HG03342 (cell line): ENCODE measurements around the gene RHOV.

Experiments
- ATAC-seq: cut with Tn5 transposase; IDR thresholded peaks from one replicate; pipeline ENCODE4 v1.9.1; 2021; ENCODE audit warnings: mild to moderate bottlenecking, moderate library complexity; ENCODE audit not compliant: unreplicated experiment

Gene RHOV

GRCh38 chr15:40846841-40847222, 27.2 kb downstream of the RHOV start:
- no peak for ATAC-seq

DNA sequence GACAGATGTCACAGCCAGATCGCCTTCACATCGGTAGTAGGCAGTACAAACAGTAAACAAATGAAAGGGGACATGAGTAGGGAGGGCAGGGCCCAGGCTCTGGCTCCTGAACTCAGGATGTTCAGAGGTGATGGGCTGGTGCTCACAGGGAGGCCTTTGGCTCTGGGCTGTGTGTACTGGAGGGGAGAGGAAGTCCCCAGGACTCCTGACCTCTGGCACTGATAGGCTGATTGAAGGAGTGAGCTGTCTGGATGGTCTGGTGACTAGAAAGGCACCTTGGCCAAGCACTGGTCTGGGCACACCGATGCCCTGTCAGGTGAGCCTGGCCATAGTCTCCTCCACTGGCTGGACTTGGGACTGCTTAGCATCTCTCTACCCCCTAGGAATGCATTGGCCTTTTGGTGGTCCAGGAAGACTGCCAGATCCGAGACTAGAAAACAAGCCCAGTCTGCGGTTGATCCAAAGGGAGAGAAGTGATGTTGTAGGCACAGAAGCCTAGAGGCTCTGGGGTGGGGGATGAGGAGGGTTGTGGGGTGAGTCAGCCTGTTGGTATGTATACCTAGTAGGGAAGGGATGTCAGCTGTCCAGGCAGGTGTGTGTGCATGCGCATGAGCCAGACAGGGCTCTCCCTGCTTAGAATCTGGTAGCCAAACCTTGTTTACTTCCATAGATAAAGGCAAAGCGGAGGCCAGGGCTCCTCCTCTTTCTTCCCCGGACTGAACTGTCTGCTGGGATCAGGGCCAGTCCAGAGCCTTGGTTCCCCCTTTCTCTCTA, 28.3 kb downstream of the RHOV start:
- ATAC-seq: no peak

GRCh38 chr15:40845036-40845435, 29.0 kb downstream of the RHOV start:
- no peak for ATAC-seq

GRCh38 chr15:40844696-40845030, 29.4 kb downstream of the RHOV start:
- ATAC-seq: no peak

GRCh38 chr15:40843885-40844695, 29.9 kb downstream of the RHOV start, which contains the start of gene SPINT1:
TSS of gene SPINT1 (plus strand) at chr15:40844048. CDS start at chr15:40844555, 507 bp downstream.
- no peak for ATAC-seq

DNA sequence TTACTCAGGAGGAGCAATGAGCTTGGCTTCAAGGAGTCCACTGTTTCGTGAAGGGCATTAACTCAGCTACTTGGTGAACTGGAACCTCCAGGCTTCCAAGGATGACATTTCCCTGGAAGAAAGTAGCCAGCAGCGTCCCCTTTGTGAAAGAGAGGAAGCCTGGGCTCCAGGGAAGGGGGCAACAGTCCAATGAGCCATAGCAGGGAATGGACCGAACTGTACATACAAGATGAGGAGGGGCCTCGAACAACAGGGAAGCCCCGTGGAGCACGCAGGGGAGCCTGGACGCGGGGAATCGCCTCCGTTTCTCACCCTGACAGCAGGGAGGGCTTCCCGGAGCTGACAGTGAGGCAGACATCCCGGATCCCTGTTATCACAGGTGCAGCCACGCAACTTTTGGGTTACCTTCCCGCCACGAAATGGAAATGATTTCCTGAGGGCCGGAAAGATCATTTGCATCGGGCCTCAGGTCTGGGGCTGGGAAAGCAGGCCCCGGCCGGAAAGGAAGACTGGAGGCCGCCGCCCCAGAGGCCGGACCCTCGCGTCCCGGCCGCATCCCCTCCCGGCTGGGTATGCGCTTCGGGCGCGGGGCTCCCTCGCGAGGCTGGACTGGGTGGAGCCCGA, 30.7 kb downstream of the RHOV start:
- ATAC-seq: no peak

- ATAC-seq: no peak
Observed at GRCh38 chr15:40841741-40842140, 32.3 kb downstream of the RHOV start.

GRCh38 chr15:40838756-40839155, 35.3 kb downstream of the RHOV start:
- ATAC-seq: no peak

DNA sequence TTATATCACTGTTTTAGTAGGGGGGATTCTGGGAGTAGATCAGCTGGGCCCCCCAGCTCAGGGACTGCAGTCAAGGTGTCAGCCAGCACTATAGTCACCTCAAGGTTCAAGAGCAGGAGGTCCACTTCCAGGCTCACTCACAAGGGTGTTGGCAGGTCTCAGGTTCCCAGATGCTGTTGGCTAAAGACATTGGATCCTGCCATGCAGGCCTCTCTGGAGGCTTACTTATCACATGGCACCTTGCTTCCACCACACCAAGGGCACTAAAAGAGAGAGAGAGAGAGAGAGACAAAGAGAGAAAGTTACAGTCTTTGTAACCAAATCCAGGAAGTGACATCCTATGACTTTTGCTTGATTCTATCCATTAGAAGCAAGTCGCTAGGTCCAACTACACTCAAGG, 38.0 kb downstream of the RHOV start:
- ATAC-seq: no peak

GRCh38 chr15:40832903-40833302, 41.1 kb downstream of the RHOV start:
- ATAC-seq: no peak

GRCh38 chr15:40831861-40832260, 42.2 kb downstream of the RHOV start:
- ATAC-seq: no peak

DNA sequence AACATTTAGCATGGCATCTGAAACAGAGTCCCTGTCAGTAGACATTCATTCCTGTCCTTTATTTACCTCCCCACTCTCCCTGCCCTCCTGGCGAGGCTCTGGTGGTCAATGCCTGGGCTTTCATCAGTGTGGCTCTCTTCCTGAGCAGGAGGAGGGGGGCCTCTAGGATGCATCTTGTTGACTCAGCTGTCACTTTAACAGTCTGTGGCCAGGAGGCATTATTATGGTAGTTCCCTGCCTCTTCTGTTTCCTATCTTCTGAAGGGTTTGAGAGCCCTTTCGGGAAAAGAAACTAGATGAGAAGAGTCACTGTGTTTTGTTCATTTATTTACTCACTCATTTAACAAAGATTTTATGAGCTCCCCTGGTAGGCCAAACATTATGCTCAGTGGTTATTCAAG, 43.1 kb downstream of the RHOV start:
- no peak for ATAC-seq

GRCh38 chr15:40829115-40829514, 44.9 kb downstream of the RHOV start:
- no peak for ATAC-seq

GRCh38 chr15:40828447-40829036, 45.5 kb downstream of the RHOV start, which contains the start of gene PPP1R14D:
TSS of gene PPP1R14D (minus strand) at chr15:40828708. CDS start at chr15:40828641, 67 bp downstream.
- ATAC-seq: no peak

DNA sequence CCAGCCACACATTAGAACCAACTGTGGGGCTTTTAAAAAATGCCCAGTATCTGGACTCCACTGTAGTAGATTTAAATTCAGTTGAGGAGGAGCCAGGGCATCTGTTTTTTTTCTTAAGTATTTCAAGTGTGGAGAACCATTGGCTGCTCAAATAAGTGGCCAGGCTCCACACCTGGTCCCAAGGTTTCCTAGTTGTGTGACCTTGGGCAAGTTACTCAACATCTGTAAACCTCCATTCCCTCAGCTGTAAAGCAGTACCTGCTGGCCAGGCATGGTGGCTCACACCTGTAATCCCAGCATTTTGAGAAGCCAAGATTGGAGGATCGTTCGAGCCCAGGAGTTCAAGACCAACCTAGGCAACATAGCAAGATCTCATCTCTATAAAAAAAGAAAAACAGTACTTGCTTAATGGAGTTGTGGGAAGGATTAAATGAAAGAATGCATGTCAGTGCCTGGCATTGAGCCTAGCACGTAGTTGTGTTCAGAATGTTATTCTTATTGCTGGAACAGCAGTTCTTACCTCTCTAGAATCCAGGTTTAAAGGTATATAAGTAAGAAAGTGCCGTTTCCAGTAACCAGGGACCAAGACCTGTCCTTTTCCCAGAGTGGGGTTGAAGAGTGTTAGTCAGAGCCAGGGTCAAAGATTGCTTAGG, 47.5 kb downstream of the RHOV start:
- ATAC-seq: no peak

DNA sequence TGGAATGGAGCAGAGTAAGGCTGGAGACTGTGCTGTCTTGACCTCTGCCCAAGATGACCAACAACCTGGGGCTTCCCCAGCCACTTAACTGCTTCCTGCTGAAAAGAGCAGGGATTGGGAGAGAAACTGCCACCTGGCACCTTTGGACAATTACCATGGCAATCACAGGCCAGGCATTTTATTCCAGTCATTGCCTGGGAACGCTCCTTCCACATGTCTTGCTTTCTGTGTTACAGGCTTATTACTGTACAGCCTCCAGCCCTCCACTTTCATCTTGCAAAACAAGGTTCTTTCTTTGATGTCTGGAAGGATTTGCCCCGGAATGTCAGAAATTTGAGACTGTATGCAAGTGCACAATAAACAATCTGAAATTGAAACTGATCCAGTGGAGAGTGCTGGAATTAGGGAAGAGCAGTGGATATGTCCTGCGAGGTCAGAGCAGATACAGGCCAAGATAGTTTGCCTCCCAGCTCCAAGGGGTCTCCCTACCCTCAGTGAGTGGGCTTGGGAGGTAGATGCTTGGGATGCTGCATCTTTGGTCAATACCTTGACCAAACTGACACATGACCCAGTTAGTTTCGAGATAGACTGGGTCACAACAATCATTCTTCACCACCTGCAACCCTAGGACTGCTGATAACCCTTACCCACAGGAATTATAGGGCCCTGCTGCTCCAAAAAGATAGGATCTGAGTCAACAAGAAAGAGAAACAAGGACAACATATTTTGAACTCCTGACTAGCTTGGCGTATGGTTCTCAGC, 48.2 kb downstream of the RHOV start:
- ATAC-seq: no peak

DNA sequence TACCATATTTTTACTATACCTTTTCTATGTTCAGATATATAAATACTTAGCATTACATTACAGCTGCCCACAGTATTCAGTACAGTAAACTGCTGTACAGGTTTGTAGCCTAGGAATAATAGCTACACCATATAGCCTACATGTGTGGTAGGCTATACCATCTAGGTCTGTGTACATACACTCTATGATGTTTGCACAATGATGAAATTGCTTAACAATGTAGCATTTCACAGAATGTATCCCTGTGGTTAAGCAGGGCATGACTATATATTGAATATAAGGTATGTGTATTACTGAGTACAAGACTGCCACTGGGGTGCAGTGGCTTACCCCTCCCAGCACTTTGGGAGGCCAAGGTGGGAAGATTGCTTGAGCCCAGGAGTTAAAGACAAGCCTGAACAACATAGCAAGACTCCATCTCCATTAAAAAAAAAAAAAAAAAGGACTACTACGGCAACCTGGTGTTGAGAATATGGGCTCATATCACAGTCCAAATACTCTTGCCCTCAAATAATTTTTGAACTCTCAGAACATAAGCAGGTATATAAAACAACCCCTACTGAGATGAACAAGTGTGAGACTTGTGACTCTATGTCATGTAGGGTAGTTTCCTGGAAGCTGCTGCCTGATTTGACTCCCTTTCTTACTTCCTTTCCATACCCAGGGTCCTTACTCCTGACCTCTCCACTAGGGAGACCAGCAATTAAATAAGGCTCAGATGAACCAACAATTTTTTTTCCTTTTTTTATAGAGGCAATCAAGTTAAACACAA, 50.3 kb downstream of the RHOV start:
- no peak for ATAC-seq
